K562 (cell line): Measurements from ENCODE around the gene KRTAP5-5. TPM values are rescaled to one million over a fixed set of nuclear protein-coding genes. Genes with fewer than 3 reads are reported as not detected.
A peak's percentile ranks its signal among the peaks of the same experiment; 100 is the strongest.

ENCODE experiments used
- ATAC-seq: fragments of 200-7000 bp; cut with Tn5 transposase; 3 replicates; pipeline ENCODE4 v1.9.1; 2020; ENCODE audit warnings: moderate library complexity
- BruUV-seq: library from RNA; stranded (reverse); fragments of 400-500 nt; replicated peaks from 2 replicates; lab custom pipeline; 2021; lab: Mats Ljungman, UMichigan
- CTCF ChIA-PET: fragments of 300-600 bp; formaldehyde crosslinking; extraction: SDS; loops from one replicate; lab custom pipeline; 2021; ENCODE audit warnings: low intra/inter-chr PET ratio; lab: Yijun Ruan, JAX
- POLR2A ChIA-PET: fragments of 300-600, 350-650 bp; sonication (Branson Sonifier 250); formaldehyde crosslinking; extraction: SDS; loops from one replicate; lab custom pipeline; 2021; ENCODE audit warnings: antibody characterized with exemption, inconsistent platforms; lab: Yijun Ruan, JAX
- DNase-seq, 4 experiments: peaks; one replicate each; pipeline versions ENCODE4 v3.0.0 to v3.0.0-alpha.2; 2011 to 2018; ENCODE audit warnings: low spot score in 3 of 4, mixed read lengths in 3 of 4; ENCODE audit errors: extremely low read depth in 1 of 4
- FAIRE-seq: peaks from 2 replicates; lab custom pipeline; 2011; peaks lifted over from hg19 to GRCh38; lab: Jason Lieb, UNC
- H2AFZ ChIP-seq: 2 replicates; pipeline ENCODE4 v1.6.0; 2011; ENCODE audit warnings: low read depth, low read length, control low read depth, inconsistent platforms
- H3K27ac ChIP-seq: fragments of 200-600 bp; 3 replicates; pipeline ENCODE4 v1.8.0; 2011; ENCODE audit warnings: low read depth, mild to moderate bottlenecking, control low read depth, inconsistent platforms, low read length, moderate library complexity, mixed read lengths; ENCODE audit errors: extremely low read depth
- H3K27me3 ChIP-seq, 2 experiments: fragments of 300-600 bp in 1 of 2; 2 replicates in 1 of 2; 3 replicates in 1 of 2; pipeline versions ENCODE4 v1.6.0 to v1.8.0; 2011; ENCODE audit warnings: inconsistent platforms in 2 of 2, low read length in 2 of 2, mild to moderate bottlenecking in 1 of 2, mixed read lengths in 1 of 2, moderate library complexity in 1 of 2; ENCODE audit not compliant: control insufficient read depth in 2 of 2, insufficient read depth in 2 of 2
- H3K36me3 ChIP-seq: fragments of 300-600 bp; 3 replicates; pipeline ENCODE4 v1.8.0; 2011; ENCODE audit warnings: mild to moderate bottlenecking, low read length, inconsistent platforms; ENCODE audit not compliant: control insufficient read depth, insufficient read depth
- H3K4me1 ChIP-seq, 2 experiments: fragments of 200-600 bp in 1 of 2; replicated peaks in 1 of 2; 2 replicates in 1 of 2; 3 replicates in 1 of 2; pipeline versions ENCODE4 v1.5.1 to v1.8.0; 2011; ENCODE audit warnings: inconsistent platforms in 2 of 2, low read length in 2 of 2, mild to moderate bottlenecking in 1 of 2, mixed read lengths in 1 of 2, moderate library complexity in 1 of 2; ENCODE audit not compliant: control insufficient read depth in 2 of 2, insufficient read depth in 2 of 2
- H3K4me2 ChIP-seq: 2 replicates; pipeline ENCODE4 v1.6.1; 2011; ENCODE audit warnings: low read length, control low read depth, inconsistent platforms, mixed read lengths; ENCODE audit not compliant: insufficient read depth
- H3K4me3 ChIP-seq: fragments of 200-600 bp; sonication (generic), shearing (Covaris generic); 2 replicates; pipeline ENCODE4 v1.5.1; 2016; ENCODE audit warnings: control low read depth, inconsistent platforms
- H3K79me2 ChIP-seq: fragments of 200-600 bp; 3 replicates; pipeline ENCODE4 v1.8.0; 2011; ENCODE audit warnings: low read length, inconsistent platforms; ENCODE audit not compliant: control insufficient read depth, insufficient read depth
- H3K9ac ChIP-seq, 2 experiments: 2 replicates each; pipeline versions ENCODE4 v1.6.0 to v1.6.1; 2011; ENCODE audit warnings: low read depth in 2 of 2, low read length in 2 of 2, control low read depth in 1 of 2, inconsistent platforms in 1 of 2, mild to moderate bottlenecking in 1 of 2, mixed read lengths in 1 of 2; ENCODE audit not compliant: insufficient read depth in 1 of 2
- H3K9me1 ChIP-seq: one replicate; pipeline ENCODE4 v1.6.0; 2011; ENCODE audit warnings: inconsistent platforms, mild to moderate bottlenecking, low read length, moderate library complexity; ENCODE audit not compliant: control insufficient read depth, insufficient read depth
- H3K9me3 ChIP-seq: replicated peaks from 2 replicates; pipeline ENCODE4 v1.5.1; 2011; ENCODE audit warnings: low read depth, low read length, inconsistent platforms; ENCODE audit not compliant: control insufficient read depth, insufficient read depth
- H4K20me1 ChIP-seq: replicated peaks from 2 replicates; pipeline ENCODE4 v1.6.1; 2011; ENCODE audit warnings: low read length, inconsistent platforms, mixed read lengths; ENCODE audit not compliant: control insufficient read depth, insufficient read depth
- BCL6 ChIP-seq: fragments of 250-450 bp; sonication (Bioruptor Pico); IDR thresholded peaks from 2 replicates; pipeline ENCODE4 v1.4.0; 2020
- CBX8 ChIP-seq: fragments of 200-600 bp; sonication (generic); IDR thresholded peaks from 2 replicates; pipeline ENCODE4 v1.6.1; 2012; ENCODE audit warnings: borderline replicate concordance, mixed run types, low read depth, mild to moderate bottlenecking, moderate library complexity, mixed read lengths, low read length, control low read depth, inconsistent platforms; ENCODE audit not compliant: poor library complexity, severe bottlenecking; ENCODE audit errors: extremely low read depth
- EWSR1 ChIP-seq: fragments of 450-650 bp; IDR thresholded peaks from 2 replicates; pipeline ENCODE4 v1.6.1; 2018; ENCODE audit warnings: borderline replicate concordance, mild to moderate bottlenecking, low read depth, moderate library complexity; ENCODE audit not compliant: partially characterized antibody
- HDAC3 ChIP-seq: fragments of 450-650 bp; IDR thresholded peaks from 2 replicates; pipeline ENCODE4 v1.6.1; 2018; ENCODE audit warnings: borderline replicate concordance, mild to moderate bottlenecking, moderate library complexity; ENCODE audit not compliant: partially characterized antibody
- HDAC8 ChIP-seq: fragments of 450-650 bp; IDR thresholded peaks from 2 replicates; pipeline ENCODE4 v1.6.1; 2016; ENCODE audit warnings: mild to moderate bottlenecking, missing genetic modification characterization, moderate library complexity, missing compliant biosample characterization
- HDGF ChIP-seq: fragments of 450-650 bp; IDR thresholded peaks from 2 replicates; pipeline ENCODE4 v1.6.1; 2016
- KAT2B ChIP-seq: IDR thresholded peaks from one replicate; pipeline ENCODE4 v1.6.1; 2012; ENCODE audit warnings: low read depth, mild to moderate bottlenecking, control low read depth, inconsistent platforms, low read length, moderate library complexity
- PHF20 ChIP-seq: fragments of 450-650 bp; IDR thresholded peaks from 2 replicates; pipeline ENCODE4 v1.6.1; 2018; ENCODE audit not compliant: partially characterized antibody
- SIRT6 ChIP-seq: IDR thresholded peaks from one replicate; pipeline ENCODE4 v1.6.1; 2012; ENCODE audit warnings: low read depth, mild to moderate bottlenecking, control low read depth, inconsistent platforms, low read length, moderate library complexity
- WGBS: fragments of 100-300 bp; shearing (Covaris generic); methylation state at CpG from one replicate; pipeline ENCODE4 v1.1.6; 2016; ENCODE audit warnings: low coverage, mixed read lengths; ENCODE audit not compliant: insufficient coverage; ENCODE audit errors: missing lambda C conversion rate; 5-methylcytosine and 5-hydroxymethylcytosine counted together
- in situ Hi-C: fragments of 300-500 bp; cut with MboI; formaldehyde crosslinking; loops from 4 replicates; pipeline ENCODE4 v1.15.0; 2018; ENCODE audit warnings: inconsistent platforms, mixed read lengths
- intact Hi-C: fragments of 100-400 bp; cut with micrococcal nuclease; formaldehyde crosslinking; loops from 2 replicates; pipeline ENCODE4 v1.14.2; 2022
- polyA plus RNA-seq, 8 experiments: library from polyadenylated mRNA; depleted of rRNA in 4 of 8; stranded (reverse) in 5 of 8; unstranded in 3 of 8; fragments of >200 nt; fragmentation: Nextera tagmentation in 2 of 8; fragmentation: Illumina TruSeq in 1 of 8; extraction: Ambion mirVana in 2 of 8; extraction: Trizol in 1 of 8; gene quantifications; 2 replicates each; pipeline versions ENCODE4 v1.2.1 to v1.2.3, GENCODE V29; 2011 to 2014; ENCODE audit warnings: inconsistent platforms in 1 of 8, missing spikeins in 1 of 8
- total RNA-seq, 7 experiments: library from RNA; depleted of rRNA in 6 of 7; stranded (reverse); fragments of >200 nt in 6 of 7; fragmentation: Illumina TruSeq in 2 of 7; extraction: Trizol in 2 of 7; gene quantifications; 2 replicates each; pipeline versions ENCODE4 v1.2.1 to v1.2.3, GENCODE V29; 2011 to 2021; ENCODE audit warnings: low replicate concordance in 1 of 7

Gene KRTAP5-5
- total and polyA plus RNA-seq, 9 of the 15 experiments (the other 6 are each of a cell fraction or from before 2014, with no cell fraction given), result not detected

- TF ChIP-seq HDAC8 (tag) (no peak), PHF20 (no peak), HDGF (no peak), BCL6 (CRISPR knock-in tag) (no peak), KAT2B (no peak), EWSR1 (no peak), HDAC3 (no peak)
These were observed 44.9 kb downstream of the KRTAP5-5 start (continued) for GRCh38 chr11:1674173-1675131.

GRCh38 chr11:1675536-1676228 lies 46.1 kb downstream of the KRTAP5-5 start:
- BruUV-seq, result no TSS peak
- Histone ChIP-seq H3K4me1 (no peaks in the 10 kb centered on the region), H3K27ac (no peak overlapping the region), H3K27me3 (peaks cover 27 to 35% of the 10 kb centered on the region in 2 experiments), H3K4me3 (no peak overlapping the region), H4K20me1 (0 out of 2 replicates have a peak, but pooled peaks cover 5% of the 10 kb centered on the region), H3K9me1 (no peaks in the 10 kb centered on the region), H2AFZ (no peak overlapping the region), H3K9me3 (no peaks in the 10 kb centered on the region), H3K4me2 (no peak overlapping the region), H3K36me3 (no peaks in the 10 kb centered on the region), H3K9ac (no peak overlapping the region), H3K79me2 (no peaks in the 10 kb centered on the region)
- WGBS, result 2% methylated on average over 11 of the region's 11 CpGs
- ChIA-PET POLR2A (no interaction called here), CTCF (interaction anchor here (0.8 kb wide), 1 partner anchor 23 kb away, joined by 3 read pairs; no protein-coding TSS in a partner anchor)
- ATAC-seq, result no peak
- intact Hi-C loops (no loop called here), in situ Hi-C loops (loop anchor here (25.0 kb wide), 1 partner anchor 337 kb away; no protein-coding TSS in a partner anchor)
- TF ChIP-seq SIRT6 (no peak), CBX8 (peak; percentile 48)
- no peak for DNase-seq
- no peak for FAIRE-seq
